ENCODE data around the gene DMRTA1. TPM values are rescaled to one million over a fixed set of nuclear protein-coding genes. Genes with fewer than 3 reads are reported as not detected.

The DMRTA1 gene
- 0.26 TPM in 1 of 2 replicates, not detected in the other for total RNA-seq

GRCh38 chr9:22446589-22446949, at the start of gene DMRTA1:
DMRTA1 (plus strand) TSS chr9:22446824; CDS start chr9:22447066, 242 bp downstream.

